ENCODE results near the gene TRAF1. TPM values are rescaled to one million over a fixed set of nuclear protein-coding genes. Genes with fewer than 3 reads are reported as not detected.

The TRAF1 gene
- total RNA-seq, 1 experiment from 2014 or later, result 1.8 TPM

GRCh38 chr9:120904061-120904977 lies 22.3 kb downstream of the TRAF1 start:
- H3K4me3 Mint-ChIP-seq, result no peak overlapping the region
- ChIA-PET POLR2A (no interaction called here), CTCF (interaction anchor here (1.0 kb wide), 1 partner anchor 12 kb away, joined by 3 read pairs; no protein-coding TSS in a partner anchor)
- no peak for DNase-seq (ENCODE audit: low spot score)
- ATAC-seq, result no peak
- no peaks in the 10 kb centered on the region for H3K9me3 Mint-ChIP-seq
- no peak overlapping the region; the same call in 1 of the 2 replicates for H3K27ac Mint-ChIP-seq
- no peaks in the 10 kb centered on the region for H3K4me1 Mint-ChIP-seq
- no peaks in the 10 kb centered on the region for H3K27me3 Mint-ChIP-seq (ENCODE audit: low read depth)
- no peak for TF ChIP-seq AFF4 (CRISPR knock-in tag; IDR thresholded peaks at IDR 0.05; ENCODE audit: borderline replicate concordance)
- no peak for TF ChIP-seq CBFB (CRISPR knock-in tag; IDR thresholded peaks at IDR 0.05; ENCODE audit: low read depth)
- no peak for TF ChIP-seq IRF1 (CRISPR knock-in tag; IDR thresholded peaks at IDR 0.05)
- no peak for TF ChIP-seq ARID4B (CRISPR knock-in tag; IDR thresholded peaks at IDR 0.05; ENCODE audit: borderline replicate concordance)
- no peak for TF ChIP-seq NFATC4 (CRISPR knock-in tag; IDR thresholded peaks at IDR 0.05)
- TF ChIP-seq CREM (CRISPR knock-in tag; IDR thresholded peaks at IDR 0.05), result no peak
- TF ChIP-seq TCF7 (CRISPR knock-in tag; IDR thresholded peaks at IDR 0.05; ENCODE audit: low read depth), result no peak
- TF ChIP-seq ZNF416 (CRISPR knock-in tag; IDR thresholded peaks at IDR 0.05), result no peak
- TF ChIP-seq CTCF (IDR thresholded peaks at IDR 0.05), result no peak
- no peak for TF ChIP-seq NR3C1 (CRISPR knock-in tag; conservative IDR thresholded peaks at IDR 0.05; ENCODE audit: low read depth)
- no peak for TF ChIP-seq ERG (CRISPR knock-in tag; IDR thresholded peaks at IDR 0.05)
- no peak for TF ChIP-seq E2F5 (CRISPR knock-in tag; IDR thresholded peaks at IDR 0.05)
- TF ChIP-seq E2F4 (CRISPR knock-in tag; IDR thresholded peaks at IDR 0.05; ENCODE audit: borderline replicate concordance, low read depth), result no peak
- no peaks in the 10 kb centered on the region for H3K36me3 Mint-ChIP-seq

Data from WTC11 (cell line).